Activated T-cell treated with anti-CD3 and anti-CD28 coated beads, Interleukin-2, amount 50 U/mL, for 4 hours (primary cell): ENCODE measurements around the gene CAMKMT. TPM values are rescaled to one million over a fixed set of nuclear protein-coding genes. Genes with fewer than 3 reads are reported as not detected.
"Not testable (repeated sequence)": the region's sequence is repeated elsewhere in the genome, so short reads cannot be mapped to it uniquely, and the experiment has no call there.

ENCODE experiments used
- ATAC-seq, 2 donors: fragments of 200-7000 bp; cut with Tn5 transposase; one replicate each; pipeline ENCODE4 v1.10.0; 2021
- DNase-seq: peaks from one replicate; pipeline ENCODE4 v3.0.0-alpha.2; 2020
- H3K27me3 Mint-ChIP-seq: one replicate; pipeline ENCODE4 v1.8.0; 2021; ENCODE audit warnings: low read depth, mixed read lengths
- H3K36me3 Mint-ChIP-seq: one replicate; pipeline ENCODE4 v1.8.0; 2022; ENCODE audit warnings: mixed read lengths; ENCODE audit not compliant: insufficient read depth
- H3K4me1 Mint-ChIP-seq: one replicate; pipeline ENCODE4 v1.8.0; 2021; ENCODE audit warnings: low read depth, mixed read lengths
- H3K4me3 Mint-ChIP-seq: one replicate; pipeline ENCODE4 v1.8.0; 2021; ENCODE audit warnings: mild to moderate bottlenecking, moderate library complexity, mixed read lengths
- H3K9me3 Mint-ChIP-seq: one replicate; pipeline ENCODE4 v1.8.0; 2021; ENCODE audit warnings: mixed read lengths
- total RNA-seq, 3 donors: library from RNA; stranded (reverse); gene quantifications; one replicate each; pipeline ENCODE4 v1.2.1, GENCODE V29; 2021

CAMKMT gene
- total RNA-seq, 3 donors from 2014 or later: 9.5 to 12.3 (median 10.0) TPM

DNA sequence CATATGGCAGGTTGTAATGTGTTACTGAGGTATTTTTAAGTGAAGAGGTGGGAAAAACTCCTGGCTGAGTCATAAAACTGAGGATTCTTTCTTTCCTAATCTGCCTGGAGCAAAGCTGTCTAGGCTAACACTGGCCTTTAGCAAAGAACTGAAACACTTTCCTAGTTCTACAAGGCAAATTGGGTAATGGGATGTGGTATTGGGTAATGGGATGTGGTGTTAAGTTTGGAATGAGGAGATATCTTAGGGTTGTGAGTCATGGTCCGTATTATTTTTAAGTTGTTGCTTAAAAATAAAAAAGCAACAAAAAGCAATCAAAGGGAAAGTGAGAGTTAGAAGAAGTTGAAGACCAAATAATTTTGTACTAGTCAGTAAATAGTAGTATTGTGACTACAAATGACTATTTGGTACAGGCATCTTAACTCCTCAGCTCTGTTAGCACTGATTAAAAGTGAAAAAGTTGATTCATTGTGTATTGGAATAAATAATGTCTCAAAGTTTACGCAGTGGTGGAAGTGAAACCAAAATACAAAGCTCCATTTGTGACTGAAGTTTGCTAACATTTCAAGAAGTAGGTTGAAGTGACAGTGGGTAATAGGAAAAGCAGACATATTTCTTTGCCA is 216.8 kb downstream of the CAMKMT start:
- DNase-seq (no peak), ATAC-seq (peak; percentile 90 to 95)
- H3K36me3 Mint-ChIP-seq: no peaks in the 10 kb centered on the region
- no peaks in the 10 kb centered on the region for H3K27me3 Mint-ChIP-seq
- H3K4me3 Mint-ChIP-seq: peak overlapping the region; percentile 7
- H3K9me3 Mint-ChIP-seq: no peaks in the 10 kb centered on the region
- H3K4me1 Mint-ChIP-seq: peaks cover 26% of the 10 kb centered on the region

DNA sequence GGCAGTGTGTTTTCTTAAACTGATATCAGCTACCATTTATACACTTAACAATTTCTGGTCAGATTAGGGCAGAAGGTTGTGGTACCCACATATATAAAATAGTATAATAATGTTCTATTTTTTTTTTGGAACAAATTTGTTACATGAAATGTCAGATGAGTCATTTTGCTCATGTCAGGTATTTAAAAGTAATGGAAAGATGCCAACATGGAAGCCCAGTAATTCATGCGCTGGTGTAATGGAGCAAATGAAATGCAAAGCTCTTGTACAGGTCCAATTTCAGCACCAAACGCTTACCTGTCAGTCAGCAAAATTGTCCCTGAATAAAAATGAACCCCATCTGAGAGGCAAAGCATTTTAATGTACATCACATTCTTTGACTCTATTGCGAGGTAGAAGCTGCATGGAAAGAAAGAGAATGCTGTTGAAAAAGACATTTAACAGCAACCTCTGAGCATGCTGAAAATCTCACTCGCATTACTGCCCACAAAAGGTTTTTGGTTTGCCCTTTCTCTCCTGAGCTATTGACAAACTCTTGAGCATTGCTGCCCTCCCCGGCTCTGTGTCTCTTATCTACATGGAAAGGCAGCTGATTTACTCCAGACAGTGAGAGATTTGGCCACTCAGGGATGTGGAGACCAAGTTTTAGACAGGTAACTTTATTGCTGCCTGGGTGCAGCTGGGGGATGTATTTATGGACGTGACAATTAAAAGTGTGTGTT is 217.5 kb downstream of the CAMKMT start:
- DNase-seq (no peak), ATAC-seq (peak in 1 of 2 donors; percentile 9)
- Mint-ChIP-seq H3K4me1 (peaks cover 26% of the 10 kb centered on the region), H3K4me3 (no peak overlapping the region), H3K9me3 (no peaks in the 10 kb centered on the region), H3K27me3 (no peaks in the 10 kb centered on the region), H3K36me3 (no peaks in the 10 kb centered on the region)

DNA sequence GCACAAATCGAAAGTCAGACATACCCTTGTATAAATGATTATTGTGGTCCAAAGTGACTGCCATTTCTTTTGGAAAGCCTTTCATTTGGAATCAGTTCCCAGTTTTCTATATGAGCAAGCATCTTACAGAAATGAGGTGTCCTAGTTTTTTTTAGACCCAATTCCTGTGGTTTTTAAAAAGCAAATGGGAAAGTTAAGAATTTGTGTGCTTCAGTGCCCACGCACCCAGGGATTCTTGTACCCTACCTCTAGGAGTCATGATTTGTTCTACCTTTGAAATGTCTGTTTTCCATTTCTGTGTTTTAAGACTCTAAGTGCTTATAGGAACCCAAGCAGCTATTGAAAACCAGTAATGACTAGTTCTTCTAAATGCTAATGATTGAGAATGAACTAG is 218.1 kb downstream of the CAMKMT start:
- no peak for DNase-seq
- Mint-ChIP-seq H3K9me3 (no peaks in the 10 kb centered on the region), H3K36me3 (no peaks in the 10 kb centered on the region), H3K4me3 (no peak overlapping the region), H3K27me3 (no peaks in the 10 kb centered on the region), H3K4me1 (peaks cover 26% of the 10 kb centered on the region)
- no peak for ATAC-seq

DNA sequence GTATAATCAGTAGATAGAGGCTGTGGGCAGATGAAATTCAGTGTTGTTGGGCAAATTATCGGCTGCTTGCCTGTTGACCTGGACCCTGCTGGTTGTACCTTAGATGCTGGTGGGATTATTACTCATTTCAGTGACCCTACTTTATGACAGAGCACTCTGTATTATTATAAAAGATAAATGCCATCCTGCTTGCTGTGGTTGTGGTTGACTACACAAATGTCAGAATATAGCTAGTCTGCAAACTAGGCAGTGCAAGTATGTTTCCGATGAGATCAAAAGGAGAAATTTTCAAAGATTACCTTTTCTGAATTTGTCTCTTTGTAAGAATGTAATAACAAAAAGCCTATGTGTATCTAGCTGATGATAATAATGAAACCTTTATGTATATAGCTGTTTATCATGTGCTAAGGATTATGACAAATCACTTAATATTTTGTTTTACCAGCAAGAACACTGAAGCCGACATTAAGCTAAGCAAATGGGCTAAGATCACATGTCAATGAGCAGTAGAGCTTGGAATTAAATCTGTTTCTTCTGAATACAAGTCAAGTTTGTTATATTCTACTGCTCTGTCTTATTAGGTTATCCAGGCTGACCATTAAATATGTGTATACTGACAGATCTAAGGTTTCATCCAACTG is 219.2 kb downstream of the CAMKMT start:
- no peaks in the 10 kb centered on the region for H3K27me3 Mint-ChIP-seq
- no peaks in the 10 kb centered on the region for H3K36me3 Mint-ChIP-seq
- H3K4me3 Mint-ChIP-seq: no peak overlapping the region
- peaks cover 26% of the 10 kb centered on the region for H3K4me1 Mint-ChIP-seq
- no peak for DNase-seq
- H3K9me3 Mint-ChIP-seq: no peaks in the 10 kb centered on the region
- ATAC-seq: no peak

DNA sequence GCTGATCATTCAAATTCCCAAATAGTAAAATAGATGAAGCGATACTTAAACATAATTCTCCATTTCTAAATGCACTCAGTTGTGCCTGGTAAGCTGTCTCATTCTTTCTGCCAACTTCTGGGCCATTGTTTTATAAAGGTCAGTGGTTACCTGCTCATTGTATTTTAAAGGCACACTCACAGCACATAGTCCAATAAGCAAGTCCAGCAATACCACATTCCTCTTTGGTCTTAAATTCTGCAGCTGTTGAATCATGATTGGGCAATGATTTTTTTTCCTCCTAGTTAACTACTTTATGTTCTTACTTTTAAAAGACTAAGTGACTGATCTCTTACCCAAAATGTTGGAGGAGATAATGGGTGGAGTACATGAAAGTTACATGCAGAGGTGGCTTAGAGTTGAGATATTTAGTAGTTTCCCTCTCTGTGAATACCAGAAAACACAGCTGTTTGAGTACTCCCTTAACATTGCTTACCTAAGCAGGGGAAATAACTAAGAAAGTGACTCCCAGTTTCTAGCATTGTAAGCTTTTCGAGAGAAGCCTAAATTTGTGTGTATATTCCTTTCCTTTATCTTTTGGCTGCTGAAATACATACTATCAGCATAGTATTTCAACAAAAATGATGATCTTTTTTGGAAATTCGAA is 220.7 kb downstream of the CAMKMT start:
- Mint-ChIP-seq H3K4me1 (peaks cover 25% of the 10 kb centered on the region), H3K27me3 (no peaks in the 10 kb centered on the region), H3K9me3 (no peaks in the 10 kb centered on the region), H3K4me3 (no peak overlapping the region), H3K36me3 (peaks cover 3% of the 10 kb centered on the region)
- no peak for ATAC-seq
- no peak for DNase-seq

DNA sequence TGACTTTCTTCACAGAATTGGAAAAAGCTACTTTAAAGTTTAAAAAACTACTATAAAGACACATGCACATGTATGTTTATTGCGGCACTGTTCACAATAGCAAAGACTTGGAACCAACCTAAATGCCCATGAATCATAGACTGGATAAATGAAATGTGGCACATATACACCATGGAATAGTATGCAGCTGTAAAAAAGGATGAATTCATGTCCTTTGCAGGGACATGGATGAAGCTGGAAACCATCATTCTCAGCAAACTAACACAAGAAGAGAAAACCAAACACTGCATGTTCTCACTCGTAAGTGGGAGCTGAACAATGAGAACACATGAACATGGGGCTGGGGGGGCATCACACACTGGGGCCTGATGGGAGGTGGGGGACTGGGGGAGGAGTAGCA is 233.9 kb downstream of the CAMKMT start:
- H3K4me3 Mint-ChIP-seq, H3K4me1 Mint-ChIP-seq, H3K36me3 Mint-ChIP-seq, ATAC-seq, H3K27me3 Mint-ChIP-seq, H3K9me3 Mint-ChIP-seq, DNase-seq: not testable (repeated sequence)

DNA sequence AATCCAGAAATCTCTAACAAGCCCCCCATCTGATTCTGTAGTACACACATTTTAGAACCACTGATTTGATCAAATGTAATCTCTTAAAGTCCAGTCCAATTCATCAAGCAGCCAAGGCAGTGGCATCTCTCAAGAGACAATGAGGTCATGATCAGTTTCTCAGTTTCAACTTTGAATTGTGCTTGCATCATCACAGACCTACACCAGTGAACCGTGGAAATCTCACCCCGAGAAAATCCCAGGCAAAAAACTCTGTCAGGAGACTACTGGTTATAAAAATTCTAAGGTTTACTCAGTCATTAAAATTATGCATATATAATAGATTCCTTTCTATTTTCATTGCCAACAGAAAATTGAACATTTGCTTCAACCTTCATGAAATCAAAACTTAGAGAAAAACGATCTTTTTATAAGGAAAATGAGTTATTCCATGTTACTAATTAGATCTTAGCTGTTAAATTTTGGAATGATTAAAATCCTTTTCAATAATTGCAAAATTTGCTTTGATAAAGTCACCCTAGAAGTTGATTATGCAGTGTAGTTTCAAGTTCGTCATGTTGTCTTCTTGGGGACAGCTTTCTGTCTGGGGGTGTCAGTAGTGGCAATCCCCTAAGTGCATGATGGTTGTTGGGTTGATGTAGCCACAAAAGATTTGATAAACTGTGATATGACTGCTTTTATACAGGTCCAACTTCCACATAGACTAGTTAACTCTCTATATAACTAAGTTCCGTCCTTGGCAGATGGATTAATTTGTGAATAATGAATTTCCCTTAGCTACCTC is 235.0 kb downstream of the CAMKMT start:
- no peaks in the 10 kb centered on the region for H3K27me3 Mint-ChIP-seq
- no peaks in the 10 kb centered on the region for H3K9me3 Mint-ChIP-seq
- H3K4me1 Mint-ChIP-seq: no peaks in the 10 kb centered on the region
- H3K36me3 Mint-ChIP-seq: no peaks in the 10 kb centered on the region
- DNase-seq (no peak), ATAC-seq (no peak)
- no peak overlapping the region for H3K4me3 Mint-ChIP-seq

DNA sequence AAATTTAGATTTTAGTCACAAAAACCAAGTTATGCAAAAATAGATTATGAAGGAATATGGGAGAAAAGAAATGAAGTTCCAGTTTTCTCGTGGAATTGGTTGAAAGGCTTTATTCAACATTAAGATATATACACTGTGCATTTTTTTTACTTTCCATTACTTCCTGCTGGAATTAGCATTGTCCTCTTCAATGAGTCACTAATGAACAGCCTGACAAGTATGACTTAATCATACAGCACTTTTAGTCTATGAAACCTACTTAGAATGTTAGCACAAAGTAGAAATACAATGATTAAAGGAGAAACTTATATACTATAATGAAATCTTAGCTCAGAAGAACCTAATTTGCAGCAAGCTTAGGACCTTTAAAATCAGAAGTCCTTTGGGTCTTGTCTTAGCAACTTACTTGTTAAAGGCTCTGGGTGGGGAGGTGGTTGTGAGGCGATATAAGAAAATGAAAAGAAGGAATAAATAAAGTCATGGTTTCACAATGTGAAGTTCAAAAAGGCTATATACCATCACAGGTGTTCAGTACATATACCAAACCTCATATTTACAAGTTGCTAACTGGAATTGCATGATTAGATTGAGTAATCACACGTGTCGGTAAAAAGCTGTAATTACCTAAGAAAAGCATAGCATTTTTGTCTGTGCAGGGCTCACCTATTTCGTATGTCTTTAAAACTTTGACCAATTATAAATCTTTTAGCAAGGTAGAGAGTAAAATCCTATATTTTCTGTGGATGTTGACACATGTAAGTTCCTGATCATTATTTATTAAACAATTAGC is 236.8 kb downstream of the CAMKMT start:
- H3K4me3 Mint-ChIP-seq: no peak overlapping the region
- H3K4me1 Mint-ChIP-seq: no peaks in the 10 kb centered on the region
- ATAC-seq (no peak), DNase-seq (no peak)
- H3K36me3 Mint-ChIP-seq: no peaks in the 10 kb centered on the region
- H3K27me3 Mint-ChIP-seq: no peaks in the 10 kb centered on the region
- H3K9me3 Mint-ChIP-seq: no peaks in the 10 kb centered on the region

DNA sequence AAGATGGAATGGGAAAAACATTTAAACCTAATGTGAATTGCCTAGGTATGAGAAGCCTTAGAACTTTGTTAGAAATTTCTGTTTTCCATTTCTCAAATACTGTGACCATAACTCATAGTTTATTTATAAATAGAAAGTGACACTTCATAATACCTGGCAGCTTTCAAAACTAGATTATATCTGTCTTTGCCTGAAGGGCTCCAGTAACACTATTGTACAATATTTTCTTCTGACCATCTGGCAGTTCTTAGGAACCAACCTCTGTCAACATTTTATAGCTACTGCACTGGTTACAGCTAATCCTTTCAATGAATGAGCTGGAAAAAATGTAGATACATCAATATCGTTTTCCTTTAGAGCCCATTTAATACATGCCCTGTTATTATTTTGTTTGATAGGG is 237.4 kb downstream of the CAMKMT start:
- no peaks in the 10 kb centered on the region for H3K36me3 Mint-ChIP-seq
- DNase-seq: no peak
- no peak overlapping the region for H3K4me3 Mint-ChIP-seq
- ATAC-seq: no peak
- no peaks in the 10 kb centered on the region for H3K27me3 Mint-ChIP-seq
- H3K9me3 Mint-ChIP-seq: no peaks in the 10 kb centered on the region
- H3K4me1 Mint-ChIP-seq: no peaks in the 10 kb centered on the region

DNA sequence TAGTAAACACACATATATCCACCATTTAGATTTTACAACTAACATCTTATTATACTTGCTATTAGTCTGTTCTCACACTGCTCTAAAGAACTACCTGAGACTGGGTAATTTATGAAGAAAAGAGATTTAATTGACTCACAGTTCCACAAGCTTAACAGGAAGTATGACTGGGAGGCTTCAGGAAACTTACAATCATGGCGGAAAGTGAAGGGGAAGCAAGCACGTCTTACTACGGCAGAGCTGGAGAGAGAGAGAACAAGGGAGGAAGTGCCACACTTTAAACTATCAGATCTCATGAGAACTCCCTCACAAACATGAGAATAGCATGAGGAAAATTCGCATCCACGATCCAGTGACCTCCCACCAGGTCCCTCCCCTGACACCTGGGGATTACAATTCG is 240.7 kb downstream of the CAMKMT start:
- H3K9me3 Mint-ChIP-seq: no peaks in the 10 kb centered on the region
- no peaks in the 10 kb centered on the region for H3K4me1 Mint-ChIP-seq
- no peaks in the 10 kb centered on the region for H3K36me3 Mint-ChIP-seq
- H3K4me3 Mint-ChIP-seq: no peak overlapping the region
- ATAC-seq: no peak
- no peak for DNase-seq
- no peaks in the 10 kb centered on the region for H3K27me3 Mint-ChIP-seq

DNA sequence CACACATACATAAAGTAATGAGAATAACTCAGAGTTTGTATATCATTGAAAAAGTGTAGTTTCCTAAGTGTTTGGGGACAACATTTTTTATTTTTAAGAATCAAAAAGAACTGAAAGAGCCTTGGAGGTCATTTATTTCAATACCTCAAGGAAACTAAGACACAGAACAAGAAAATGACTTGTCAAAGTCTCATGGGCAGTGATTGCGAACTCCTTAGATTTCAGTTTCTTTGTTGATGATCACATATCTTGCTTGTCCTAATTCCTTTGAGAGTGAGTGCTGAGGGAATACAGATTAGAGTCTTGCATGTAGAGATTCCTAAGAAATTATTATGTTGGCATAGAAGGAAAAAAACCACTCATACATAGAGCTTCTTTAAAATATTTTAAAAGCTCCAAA is 243.8 kb downstream of the CAMKMT start:
- no peaks in the 10 kb centered on the region for H3K27me3 Mint-ChIP-seq
- no peak for ATAC-seq
- no peak overlapping the region for H3K4me3 Mint-ChIP-seq

DNA sequence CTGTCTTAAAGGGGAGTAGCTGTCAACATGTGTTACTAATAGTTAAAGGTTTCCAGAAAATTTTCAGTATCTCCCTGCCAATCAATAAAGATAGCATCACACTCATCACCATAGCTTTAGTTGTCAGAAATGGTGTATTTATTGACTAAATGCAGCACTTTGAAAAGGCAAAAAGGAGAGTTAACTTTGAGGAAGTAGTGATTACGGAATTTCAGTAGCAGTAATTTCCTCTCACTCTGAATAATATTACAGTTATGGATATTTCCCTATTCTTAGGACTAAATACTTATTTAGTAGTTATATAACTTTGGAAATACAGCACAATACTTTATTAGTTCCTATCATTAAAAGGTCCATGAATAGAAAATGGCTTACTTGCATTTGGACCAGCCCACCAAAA is 250.5 kb downstream of the CAMKMT start:
- Mint-ChIP-seq H3K4me3 (no peak overlapping the region), H3K4me1 (peaks cover 2% of the 10 kb centered on the region), H3K36me3 (no peaks in the 10 kb centered on the region), H3K9me3 (peaks cover 4% of the 10 kb centered on the region), H3K27me3 (no peaks in the 10 kb centered on the region)
- no peak for ATAC-seq
- DNase-seq: no peak

More for the DNA sequence above, 243.8 kb downstream of the CAMKMT start:
- Mint-ChIP-seq H3K4me1 (no peaks in the 10 kb centered on the region), H3K9me3 (no peaks in the 10 kb centered on the region), H3K36me3 (no peaks in the 10 kb centered on the region)
- no peak for DNase-seq

DNA sequence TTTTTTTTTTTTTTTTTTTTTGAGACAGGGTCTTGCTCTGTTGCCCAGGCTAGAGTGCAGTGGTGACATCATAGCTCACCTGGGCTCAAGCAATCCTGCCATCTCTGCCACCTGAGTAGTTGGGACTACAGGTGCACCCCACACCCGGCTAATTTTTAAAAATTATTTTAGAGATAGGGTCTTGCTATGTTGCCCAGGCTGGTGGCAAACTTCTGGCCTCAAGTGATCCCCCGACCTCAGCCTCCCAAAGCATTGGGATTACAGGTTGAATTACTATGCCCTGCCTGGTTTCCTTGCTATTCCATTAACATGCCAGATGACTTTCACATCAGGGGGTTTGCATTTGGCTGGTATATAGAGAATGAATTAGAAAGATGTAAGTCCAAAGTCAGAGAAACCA is 253.2 kb downstream of the CAMKMT start:
- Mint-ChIP-seq H3K4me3 (no peak overlapping the region), H3K36me3 (no peaks in the 10 kb centered on the region), H3K27me3 (no peaks in the 10 kb centered on the region), H3K9me3 (peaks cover 4% of the 10 kb centered on the region), H3K4me1 (peaks cover 3% of the 10 kb centered on the region)
- no peak for DNase-seq
- ATAC-seq: no peak
